ENCODE results near the gene IL36A. TPM values are rescaled to one million over a fixed set of nuclear protein-coding genes. Genes with fewer than 3 reads are reported as not detected.

IL36A gene
- polyA plus RNA-seq, 1 donor (not counting 4 experiments of a cell fraction or from before 2014, with no cell fraction given), result not detected

GRCh38 chr2:112958428-112959108 lies 46.7 kb upstream of the IL36A start:
- Histone ChIP-seq H3K4me2 (ENCODE audit: control insufficient read depth, extremely low read depth, insufficient read depth, low read depth, low read length) (no peak overlapping the region), H3K9ac (ENCODE audit: control insufficient read depth, extremely low read depth, insufficient read depth, low read length) (no peak overlapping the region)

GRCh38 chr2:112959109-112959812 lies 46.0 kb upstream of the IL36A start:
- Histone ChIP-seq H3K79me2 (ENCODE audit: control insufficient read depth, insufficient read depth, low read length) (no peaks in the 10 kb centered on the region), H3K9me1 (ENCODE audit: control insufficient read depth, extremely low read depth, insufficient read depth, low read length) (no peaks in the 10 kb centered on the region), H3K4me2 (ENCODE audit: control insufficient read depth, extremely low read depth, insufficient read depth, low read depth, low read length) (no peak overlapping the region), H3K9me3 (ENCODE audit: control insufficient read depth, low read depth, low read length) (no peaks in the 10 kb centered on the region), H3K4me1 (ENCODE audit: control insufficient read depth, extremely low read depth, insufficient read depth, low read length) (peaks cover 6% of the 10 kb centered on the region), H3K27ac (ENCODE audit: control insufficient read depth, insufficient read depth, low read length) (no peak overlapping the region), H4K20me1 (ENCODE audit: control insufficient read depth, extremely low read depth, insufficient read depth, low read length) (no peaks in the 10 kb centered on the region), H3K9ac (ENCODE audit: control insufficient read depth, extremely low read depth, insufficient read depth, low read length) (no peak overlapping the region), H3K36me3 (ENCODE audit: control insufficient read depth in 2 of 2, extremely low read depth in 1 of 2, insufficient read depth in 2 of 2, low read length in 2 of 2) (no peaks in the 10 kb centered on the region), H3K27me3 (ENCODE audit: control insufficient read depth, extremely low read depth, insufficient read depth, low read length) (no peaks in the 10 kb centered on the region), H2AFZ (ENCODE audit: control insufficient read depth, low read length) (no peak overlapping the region), H3K4me3 (ENCODE audit: control insufficient read depth in 2 of 3, extremely low read depth in 1 of 3, insufficient read depth in 2 of 3, low read depth in 1 of 3, low read length in 3 of 3) (no peak overlapping the region)
- DNase-seq (ENCODE audit: low read depth, low spot score) (no peak), FAIRE-seq (no peak)
- TF ChIP-seq CTCF (optimal IDR thresholded peaks at IDR 0.05 in 1 of 3, IDR thresholded peaks at IDR 0.05 in 1 of 3, conservative IDR thresholded peaks at IDR 0.05 in 1 of 3; ENCODE audit: extremely low read depth in 1 of 3, insufficient read depth in 2 of 3, low read length in 3 of 3), result peak in 1 of 3 experiments; percentile 59
- TF ChIP-seq EZH2 (IDR thresholded peaks at IDR 0.05; ENCODE audit: low read length), result no peak
- dilution Hi-C loops (cut with MboI; ENCODE audit: extremely low pct_ligation_motif_present, low sequenced_read_pairs), result no loop called here

More at GRCh38 chr2:112958428-112959108, 46.7 kb upstream of the IL36A start:
- Histone ChIP-seq H3K4me1 (ENCODE audit: control insufficient read depth, extremely low read depth, insufficient read depth, low read length) (peaks cover 10% of the 10 kb centered on the region), H3K27ac (ENCODE audit: control insufficient read depth, insufficient read depth, low read length) (no peak overlapping the region), H3K9me3 (ENCODE audit: control insufficient read depth, low read depth, low read length) (no peaks in the 10 kb centered on the region), H3K36me3 (ENCODE audit: control insufficient read depth in 2 of 2, extremely low read depth in 1 of 2, insufficient read depth in 2 of 2, low read length in 2 of 2) (no peaks in the 10 kb centered on the region), H4K20me1 (ENCODE audit: control insufficient read depth, extremely low read depth, insufficient read depth, low read length) (no peaks in the 10 kb centered on the region), H2AFZ (ENCODE audit: control insufficient read depth, low read length) (no peak overlapping the region), H3K79me2 (ENCODE audit: control insufficient read depth, insufficient read depth, low read length) (no peaks in the 10 kb centered on the region), H3K9me1 (ENCODE audit: control insufficient read depth, extremely low read depth, insufficient read depth, low read length) (no peaks in the 10 kb centered on the region), H3K4me3 (ENCODE audit: control insufficient read depth in 2 of 3, extremely low read depth in 1 of 3, insufficient read depth in 2 of 3, low read depth in 1 of 3, low read length in 3 of 3) (no peak overlapping the region), H3K27me3 (ENCODE audit: control insufficient read depth, extremely low read depth, insufficient read depth, low read length) (no peaks in the 10 kb centered on the region)
- dilution Hi-C loops (cut with MboI; ENCODE audit: extremely low pct_ligation_motif_present, low sequenced_read_pairs), result no loop called here
- TF ChIP-seq CTCF (optimal IDR thresholded peaks at IDR 0.05 in 1 of 3, IDR thresholded peaks at IDR 0.05 in 1 of 3, conservative IDR thresholded peaks at IDR 0.05 in 1 of 3; ENCODE audit: extremely low read depth in 1 of 3, insufficient read depth in 2 of 3, low read length in 3 of 3) (peak; percentile 79 to 84 (median 81)), EZH2 (IDR thresholded peaks at IDR 0.05; ENCODE audit: low read length) (no peak)
- no peak for DNase-seq (ENCODE audit: low read depth, low spot score)
- FAIRE-seq, result peak; percentile 85
